ENCODE results near the gene GIPC3.

GIPC3 gene

DNA sequence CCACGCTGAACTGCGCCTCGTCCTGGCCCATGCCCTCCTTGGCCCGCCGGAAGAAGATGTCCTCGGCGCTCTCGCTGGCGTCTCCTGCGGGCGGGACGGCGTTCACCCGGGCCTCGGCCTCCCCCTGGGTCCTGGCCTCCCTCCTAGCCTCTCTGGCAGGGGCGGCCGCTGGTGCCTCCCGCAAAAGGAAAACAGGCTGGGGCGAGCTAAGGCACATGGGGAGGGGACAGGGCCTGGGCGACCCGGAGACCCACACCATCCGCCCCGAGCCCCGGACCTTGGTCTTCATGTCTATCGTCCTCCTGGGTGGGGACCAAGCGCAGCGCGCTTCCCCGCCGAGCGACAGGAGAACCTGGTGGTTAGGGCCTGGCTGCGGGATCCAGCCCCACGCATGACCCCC is 27.1 kb downstream of the GIPC3 start:
- CTCF ChIA-PET, result interaction anchor here (0.5 kb wide), 1 partner anchor 42 kb away, joined by 3 read pairs; no protein-coding TSS in a partner anchor

DNA sequence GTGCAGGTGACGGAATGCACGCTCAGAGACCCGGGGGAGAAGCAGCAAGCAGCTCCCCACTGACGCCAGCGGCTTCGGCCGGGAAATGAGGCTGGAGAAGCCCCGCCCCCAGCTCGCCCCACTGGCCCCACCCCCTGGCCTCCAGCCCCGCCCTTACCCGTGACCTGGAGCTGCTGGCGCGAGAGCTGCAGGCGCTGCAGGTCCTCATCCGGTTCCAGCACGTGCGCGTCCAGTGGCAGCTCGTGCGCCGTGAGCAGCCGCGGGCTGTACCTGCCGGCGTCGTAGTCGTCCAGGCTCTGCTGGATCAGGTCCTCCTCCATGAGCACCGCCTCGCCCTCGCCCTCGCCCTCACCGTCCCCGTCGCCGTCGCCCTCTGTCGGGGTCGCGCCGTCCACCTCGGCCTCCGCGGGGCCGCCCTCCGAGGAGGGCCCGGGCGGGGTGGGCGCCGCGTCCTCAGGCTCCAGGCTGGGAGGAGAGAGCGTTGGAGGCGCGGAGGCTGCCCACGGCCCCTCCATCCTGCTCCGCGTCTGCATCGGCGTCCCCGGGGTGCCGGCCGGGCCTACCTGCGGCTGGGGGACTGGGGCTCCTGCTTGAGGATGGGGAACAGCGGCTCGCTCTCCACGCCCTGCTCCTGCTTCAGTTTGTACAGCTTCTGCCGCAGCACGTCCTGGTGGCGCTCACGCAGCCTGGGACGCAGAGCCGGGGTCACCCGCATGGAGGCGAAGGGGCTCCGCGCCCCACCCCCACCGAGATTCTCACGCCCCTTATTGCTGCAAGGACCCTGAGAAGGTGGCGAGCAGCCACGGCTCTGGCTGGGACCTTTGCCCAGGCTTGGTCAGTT is 27.8 kb downstream of the GIPC3 start:
- ChIA-PET CTCF (interaction anchor here (0.5 kb wide), 1 partner anchor 41 kb away, joined by 3 read pairs; no protein-coding TSS in a partner anchor), POLR2A (no interaction called here)
- TF ChIP-seq TSHZ1 (tag by site-specific recombination; IDR thresholded peaks at IDR 0.05; ENCODE audit: borderline replicate concordance), result no peak
- 0 out of 2 replicates have a peak, but pooled peaks have one; percentile 39 for TF ChIP-seq ZBTB6 (tag by site-specific recombination; IDR thresholded peaks at IDR 0.05)
- Histone ChIP-seq H3K4me1 (ENCODE audit: control insufficient read depth, insufficient read depth, low read length) (no peaks in the 10 kb centered on the region), H3K27ac (ENCODE audit: extremely low read depth, low read depth, low read length) (no peak overlapping the region), H3K4me3 (ENCODE audit: low read depth, low read length) (no peak overlapping the region), H3K36me3 (ENCODE audit: control insufficient read depth in 2 of 2, insufficient read depth in 1 of 2, low read length in 2 of 2) (peaks cover 0 to 41% of the 10 kb centered on the region in 2 experiments; a peak in 1 of 3 replicates), H3K9me3 (ENCODE audit: control insufficient read depth, insufficient read depth, low read depth, low read length) (no peaks in the 10 kb centered on the region)

More for the DNA sequence above, 27.1 kb downstream of the GIPC3 start:
- TF ChIP-seq ZNF530 (tag by site-specific recombination; IDR thresholded peaks at IDR 0.05; ENCODE audit: low read depth) (no peak), ZXDB (tag by site-specific recombination; IDR thresholded peaks at IDR 0.05) (no peak), ZNF37A (tag by site-specific recombination; IDR thresholded peaks at IDR 0.05) (no peak), SETDB1 (IDR thresholded peaks at IDR 0.05; ENCODE audit: insufficient read length, low read length) (no peak), ZNF354C (tag by site-specific recombination; IDR thresholded peaks at IDR 0.05; ENCODE audit: borderline replicate concordance, low read depth) (no peak), RBAK (tag by site-specific recombination; IDR thresholded peaks at IDR 0.05) (no peak), ZNF221 (tag by site-specific recombination; IDR thresholded peaks at IDR 0.05; ENCODE audit: borderline replicate concordance) (no peak), BCL11A (tag by site-specific recombination; IDR thresholded peaks at IDR 0.05; ENCODE audit: low read depth) (no peak), ZBTB21 (tag by site-specific recombination; IDR thresholded peaks at IDR 0.05) (no peak), ZNF433 (tag by site-specific recombination; IDR thresholded peaks at IDR 0.05; ENCODE audit: low read depth) (no peak), ZNF292 (tag by site-specific recombination; IDR thresholded peaks at IDR 0.05; ENCODE audit: borderline replicate concordance, low read depth) (no peak), EGR2 (tag by site-specific recombination; IDR thresholded peaks at IDR 0.05; ENCODE audit: low read depth) (no peak), SCRT1 (tag by site-specific recombination; IDR thresholded peaks at IDR 0.05; ENCODE audit: borderline replicate concordance) (no peak), ZNF664 (tag by site-specific recombination; IDR thresholded peaks at IDR 0.05) (no peak)
- TF ChIP-seq, protein P1, sequence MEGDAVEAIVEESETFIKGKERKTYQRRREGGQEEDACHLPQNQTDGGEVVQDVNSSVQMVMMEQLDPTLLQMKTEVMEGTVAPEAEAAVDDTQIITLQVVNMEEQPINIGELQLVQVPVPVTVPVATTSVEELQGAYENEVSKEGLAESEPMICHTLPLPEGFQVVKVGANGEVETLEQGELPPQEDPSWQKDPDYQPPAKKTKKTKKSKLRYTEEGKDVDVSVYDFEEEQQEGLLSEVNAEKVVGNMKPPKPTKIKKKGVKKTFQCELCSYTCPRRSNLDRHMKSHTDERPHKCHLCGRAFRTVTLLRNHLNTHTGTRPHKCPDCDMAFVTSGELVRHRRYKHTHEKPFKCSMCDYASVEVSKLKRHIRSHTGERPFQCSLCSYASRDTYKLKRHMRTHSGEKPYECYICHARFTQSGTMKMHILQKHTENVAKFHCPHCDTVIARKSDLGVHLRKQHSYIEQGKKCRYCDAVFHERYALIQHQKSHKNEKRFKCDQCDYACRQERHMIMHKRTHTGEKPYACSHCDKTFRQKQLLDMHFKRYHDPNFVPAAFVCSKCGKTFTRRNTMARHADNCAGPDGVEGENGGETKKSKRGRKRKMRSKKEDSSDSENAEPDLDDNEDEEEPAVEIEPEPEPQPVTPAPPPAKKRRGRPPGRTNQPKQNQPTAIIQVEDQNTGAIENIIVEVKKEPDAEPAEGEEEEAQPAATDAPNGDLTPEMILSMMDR (tag by site-specific recombination; IDR thresholded peaks at IDR 0.05), result no peak
- TF ChIP-seq, protein P2, sequence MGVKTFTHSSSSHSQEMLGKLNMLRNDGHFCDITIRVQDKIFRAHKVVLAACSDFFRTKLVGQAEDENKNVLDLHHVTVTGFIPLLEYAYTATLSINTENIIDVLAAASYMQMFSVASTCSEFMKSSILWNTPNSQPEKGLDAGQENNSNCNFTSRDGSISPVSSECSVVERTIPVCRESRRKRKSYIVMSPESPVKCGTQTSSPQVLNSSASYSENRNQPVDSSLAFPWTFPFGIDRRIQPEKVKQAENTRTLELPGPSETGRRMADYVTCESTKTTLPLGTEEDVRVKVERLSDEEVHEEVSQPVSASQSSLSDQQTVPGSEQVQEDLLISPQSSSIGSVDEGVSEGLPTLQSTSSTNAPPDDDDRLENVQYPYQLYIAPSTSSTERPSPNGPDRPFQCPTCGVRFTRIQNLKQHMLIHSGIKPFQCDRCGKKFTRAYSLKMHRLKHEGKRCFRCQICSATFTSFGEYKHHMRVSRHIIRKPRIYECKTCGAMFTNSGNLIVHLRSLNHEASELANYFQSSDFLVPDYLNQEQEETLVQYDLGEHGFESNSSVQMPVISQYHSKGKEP (tag by site-specific recombination; IDR thresholded peaks at IDR 0.05), result no peak
- TF ChIP-seq, protein P3, sequence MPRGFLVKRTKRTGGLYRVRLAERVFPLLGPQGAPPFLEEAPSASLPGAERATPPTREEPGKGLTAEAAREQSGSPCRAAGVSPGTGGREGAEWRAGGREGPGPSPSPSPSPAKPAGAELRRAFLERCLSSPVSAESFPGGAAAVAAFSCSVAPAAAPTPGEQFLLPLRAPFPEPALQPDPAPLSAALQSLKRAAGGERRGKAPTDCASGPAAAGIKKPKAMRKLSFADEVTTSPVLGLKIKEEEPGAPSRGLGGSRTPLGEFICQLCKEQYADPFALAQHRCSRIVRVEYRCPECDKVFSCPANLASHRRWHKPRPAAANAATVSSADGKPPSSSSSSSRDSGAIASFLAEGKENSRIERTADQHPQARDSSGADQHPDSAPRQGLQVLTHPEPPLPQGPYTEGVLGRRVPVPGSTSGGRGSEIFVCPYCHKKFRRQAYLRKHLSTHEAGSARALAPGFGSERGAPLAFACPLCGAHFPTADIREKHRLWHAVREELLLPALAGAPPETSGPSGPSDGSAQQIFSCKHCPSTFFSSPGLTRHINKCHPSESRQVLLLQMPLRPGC (tag by site-specific recombination; IDR thresholded peaks at IDR 0.05), result no peak
- Histone ChIP-seq H3K4me3 (ENCODE audit: low read depth, low read length) (no peak overlapping the region), H3K9me3 (ENCODE audit: control insufficient read depth, insufficient read depth, low read depth, low read length) (no peaks in the 10 kb centered on the region), H3K4me1 (ENCODE audit: control insufficient read depth, insufficient read depth, low read length) (no peaks in the 10 kb centered on the region; the same call in 1 of the 2 replicates), H3K27ac (ENCODE audit: extremely low read depth, low read depth, low read length) (no peak overlapping the region), H3K36me3 (ENCODE audit: control insufficient read depth in 2 of 2, insufficient read depth in 1 of 2, low read length in 2 of 2) (peaks cover 0 to 41% of the 10 kb centered on the region in 2 experiments; a peak in 1 of 3 replicates)
- POLR2A ChIA-PET, result no interaction called here
